ENCODE results near the gene SLC2A10.

DNA sequence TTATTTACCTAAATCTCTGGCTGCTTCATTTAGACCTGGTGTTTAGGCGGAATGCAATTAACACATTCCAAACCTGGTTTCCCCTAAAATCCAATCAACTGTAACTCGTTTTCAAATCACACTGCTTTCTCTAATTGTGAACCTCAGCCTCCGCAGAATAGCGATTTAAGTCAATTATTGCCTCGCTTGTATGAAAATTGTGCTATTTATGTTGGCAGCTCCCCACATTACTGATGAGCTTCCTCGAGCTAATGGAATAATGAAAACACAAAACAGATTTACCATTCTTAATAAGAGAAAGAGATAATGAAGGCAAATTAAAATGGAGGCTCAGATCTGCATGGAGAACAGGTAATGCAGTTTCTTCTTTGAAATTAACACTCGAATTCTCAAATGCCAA is 67.9 kb downstream of the SLC2A10 start:
- TF ChIP-seq EZH2 (IDR thresholded peaks at IDR 0.05) (no peak), POLR2A (IDR thresholded peaks at IDR 0.05; ENCODE audit: borderline replicate concordance, extremely low read depth, insufficient read depth, insufficient read length) (no peak), ELF1 (IDR thresholded peaks at IDR 0.05; ENCODE audit: borderline replicate concordance, low read depth) (no peak), EZH2phosphoT487 (IDR thresholded peaks at IDR 0.05; ENCODE audit: borderline replicate concordance) (no peak), JUND (IDR thresholded peaks at IDR 0.05) (no peak)
- TF ChIP-seq, protein P1, sequence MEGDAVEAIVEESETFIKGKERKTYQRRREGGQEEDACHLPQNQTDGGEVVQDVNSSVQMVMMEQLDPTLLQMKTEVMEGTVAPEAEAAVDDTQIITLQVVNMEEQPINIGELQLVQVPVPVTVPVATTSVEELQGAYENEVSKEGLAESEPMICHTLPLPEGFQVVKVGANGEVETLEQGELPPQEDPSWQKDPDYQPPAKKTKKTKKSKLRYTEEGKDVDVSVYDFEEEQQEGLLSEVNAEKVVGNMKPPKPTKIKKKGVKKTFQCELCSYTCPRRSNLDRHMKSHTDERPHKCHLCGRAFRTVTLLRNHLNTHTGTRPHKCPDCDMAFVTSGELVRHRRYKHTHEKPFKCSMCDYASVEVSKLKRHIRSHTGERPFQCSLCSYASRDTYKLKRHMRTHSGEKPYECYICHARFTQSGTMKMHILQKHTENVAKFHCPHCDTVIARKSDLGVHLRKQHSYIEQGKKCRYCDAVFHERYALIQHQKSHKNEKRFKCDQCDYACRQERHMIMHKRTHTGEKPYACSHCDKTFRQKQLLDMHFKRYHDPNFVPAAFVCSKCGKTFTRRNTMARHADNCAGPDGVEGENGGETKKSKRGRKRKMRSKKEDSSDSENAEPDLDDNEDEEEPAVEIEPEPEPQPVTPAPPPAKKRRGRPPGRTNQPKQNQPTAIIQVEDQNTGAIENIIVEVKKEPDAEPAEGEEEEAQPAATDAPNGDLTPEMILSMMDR (IDR thresholded peaks at IDR 0.05 in 2 of 3, conservative IDR thresholded peaks at IDR 0.05 in 1 of 3; ENCODE audit: borderline replicate concordance in 1 of 3, insufficient read depth in 1 of 3, low read depth in 2 of 3, low read length in 2 of 3) = no peak
